OCI-LY1 (cell line): ENCODE results near the gene GMCL2.

Experiments used
- EZH2 ChIP-seq: fragments of 200-600 bp; sonication (generic), shearing (Covaris generic); IDR thresholded peaks from 2 replicates; pipeline ENCODE4 v1.8.0; 2017; ENCODE audit warnings: borderline replicate concordance, mixed run types, mild to moderate bottlenecking, antibody characterized with exemption, low read length, moderate library complexity, mixed read lengths
- TF ChIP-seq, protein P1 (sequence below): fragments of 200-600 bp; sonication (generic), shearing (Covaris generic); IDR thresholded peaks from 2 replicates; pipeline ENCODE4 v1.5.1; 2017; ENCODE audit warnings: mild to moderate bottlenecking, antibody characterized with exemption, low read length, moderate library complexity, mixed read lengths

DNA sequence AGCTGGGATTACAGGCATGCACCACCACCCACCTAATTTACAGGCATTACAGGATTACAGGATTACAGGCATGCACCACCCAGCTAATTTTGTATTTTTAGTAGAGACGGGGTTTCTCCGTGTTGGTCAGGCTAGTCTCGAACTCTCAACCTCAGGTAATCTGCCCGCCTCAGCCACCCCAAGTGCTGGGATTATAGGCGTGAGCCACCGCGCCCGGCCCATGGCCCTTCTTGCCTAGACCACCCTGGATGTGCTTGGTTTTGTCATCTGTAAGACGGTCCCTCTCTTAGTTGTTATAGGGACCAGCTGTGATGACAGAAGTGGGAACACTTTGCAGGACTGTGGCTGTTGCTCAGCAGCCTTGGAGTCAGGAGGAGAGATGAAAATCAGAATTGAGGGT is 49.0 kb upstream of the GMCL2 start:
- TF ChIP-seq, protein P1, sequence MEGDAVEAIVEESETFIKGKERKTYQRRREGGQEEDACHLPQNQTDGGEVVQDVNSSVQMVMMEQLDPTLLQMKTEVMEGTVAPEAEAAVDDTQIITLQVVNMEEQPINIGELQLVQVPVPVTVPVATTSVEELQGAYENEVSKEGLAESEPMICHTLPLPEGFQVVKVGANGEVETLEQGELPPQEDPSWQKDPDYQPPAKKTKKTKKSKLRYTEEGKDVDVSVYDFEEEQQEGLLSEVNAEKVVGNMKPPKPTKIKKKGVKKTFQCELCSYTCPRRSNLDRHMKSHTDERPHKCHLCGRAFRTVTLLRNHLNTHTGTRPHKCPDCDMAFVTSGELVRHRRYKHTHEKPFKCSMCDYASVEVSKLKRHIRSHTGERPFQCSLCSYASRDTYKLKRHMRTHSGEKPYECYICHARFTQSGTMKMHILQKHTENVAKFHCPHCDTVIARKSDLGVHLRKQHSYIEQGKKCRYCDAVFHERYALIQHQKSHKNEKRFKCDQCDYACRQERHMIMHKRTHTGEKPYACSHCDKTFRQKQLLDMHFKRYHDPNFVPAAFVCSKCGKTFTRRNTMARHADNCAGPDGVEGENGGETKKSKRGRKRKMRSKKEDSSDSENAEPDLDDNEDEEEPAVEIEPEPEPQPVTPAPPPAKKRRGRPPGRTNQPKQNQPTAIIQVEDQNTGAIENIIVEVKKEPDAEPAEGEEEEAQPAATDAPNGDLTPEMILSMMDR, result no peak
- no peak for TF ChIP-seq EZH2
